B cell (primary cell): Measurements from ENCODE around the gene IL1RL2. TPM values are rescaled to one million over a fixed set of nuclear protein-coding genes. Genes with fewer than 3 reads are reported as not detected.
A peak's percentile ranks its signal among the peaks of the same experiment; 100 is the strongest.

Experiments
- ATAC-seq: fragments of 200-7000 bp; cut with Tn5 transposase; one replicate; pipeline ENCODE4 v1.10.0; 2021; ENCODE audit warnings: low read depth, mild to moderate bottlenecking, moderate number of reproducible peaks, moderate library complexity
- CTCF ChIA-PET: fragments of 350-600 bp; sonication (Branson Sonifier 250); formaldehyde crosslinking; loops from one replicate; lab custom pipeline; 2021; ENCODE audit warnings: antibody characterized with exemption, inconsistent platforms; lab: Charles Lee
- POLR2A ChIA-PET: fragments of 350-600 bp; sonication (Branson Sonifier 250); formaldehyde crosslinking; loops from one replicate; lab custom pipeline; 2021; ENCODE audit warnings: antibody characterized with exemption; lab: Charles Lee
- DNase-seq: peaks from one replicate; pipeline ENCODE4 v3.0.0; 2013
- H2AFZ ChIP-seq: 2 replicates; pipeline ENCODE4 v1.6.1; 2012; ENCODE audit warnings: mild to moderate bottlenecking, low read depth, low read length; ENCODE audit not compliant: insufficient read depth, poor library complexity, severe bottlenecking
- H3K27ac ChIP-seq, 2 donors: 1 replicate in 1 of 2; 2 replicates in 1 of 2; pipeline ENCODE4 v1.5.1; 2012 to 2013; ENCODE audit warnings: low read length in 2 of 2, mild to moderate bottlenecking in 2 of 2, moderate library complexity in 1 of 2
- H3K27me3 ChIP-seq, 4 experiments: fragments of 200-600 bp in 1 of 4; sonication (generic) in 1 of 4; replicated peaks in 1 of 4; 1 replicate in 2 of 4; 2 replicates in 2 of 4; pipeline versions ENCODE4 v1.6.1 to v1.7.0; 2013 to 2016; ENCODE audit warnings: low read length in 3 of 4, mild to moderate bottlenecking in 2 of 4, mixed read lengths in 1 of 4, moderate library complexity in 1 of 4; ENCODE audit not compliant: insufficient read depth in 4 of 4, control insufficient read depth in 3 of 4; ENCODE audit errors: control extremely low read depth in 1 of 4
- H3K36me3 ChIP-seq, 2 experiments: replicated peaks in 1 of 2; 1 replicate in 1 of 2; 2 replicates in 1 of 2; pipeline versions ENCODE4 v1.6.1 to v1.7.1; 2013; ENCODE audit warnings: low read length in 1 of 2; ENCODE audit not compliant: insufficient read depth in 2 of 2, control insufficient read depth in 1 of 2; ENCODE audit errors: control extremely low read depth in 1 of 2, extremely low read depth in 1 of 2
- H3K4me1 ChIP-seq, 2 donors: fragments of 200-600 bp in 1 of 2; sonication (generic) in 1 of 2; 1 replicate in 1 of 2; 2 replicates in 1 of 2; pipeline versions ENCODE4 v1.5.1 to v1.6.1; 2013 to 2017; ENCODE audit warnings: low read length in 2 of 2; ENCODE audit not compliant: control insufficient read depth in 2 of 2, insufficient read depth in 2 of 2
- H3K4me2 ChIP-seq: replicated peaks from 2 replicates; pipeline ENCODE3; 2012; ENCODE audit warnings: mild to moderate bottlenecking, low read depth, low read length; ENCODE audit not compliant: poor library complexity, severe bottlenecking
- H3K4me3 ChIP-seq, 5 experiments: fragments of 200-600 bp in 1 of 5; sonication (generic) in 1 of 5; 1 replicate in 3 of 5; 2 replicates in 2 of 5; pipeline versions ENCODE4 v1.5.1 to v1.7.0; 2011 to 2016; ENCODE audit warnings: low read length in 4 of 5, mild to moderate bottlenecking in 4 of 5, low read depth in 2 of 5, control low read depth in 1 of 5, moderate library complexity in 1 of 5; ENCODE audit not compliant: insufficient read depth in 1 of 5; ENCODE audit errors: control extremely low read depth in 1 of 5, extremely low read depth in 1 of 5
- H3K79me2 ChIP-seq: fragments of 200-600 bp; sonication (generic); one replicate; pipeline ENCODE4 v1.6.0; 2016; ENCODE audit warnings: low read length; ENCODE audit not compliant: control insufficient read depth, insufficient read depth
- H3K9ac ChIP-seq: fragments of 200-600 bp; sonication (generic); 2 replicates; pipeline ENCODE4 v1.6.1; 2017; ENCODE audit warnings: mild to moderate bottlenecking, low read length, moderate library complexity
- H3K9me3 ChIP-seq, 3 donors: one replicate each; pipeline versions ENCODE4 v1.6.1 to v1.7.1; 2013; ENCODE audit warnings: low read length in 2 of 3; ENCODE audit not compliant: control insufficient read depth in 2 of 3, insufficient read depth in 1 of 3; ENCODE audit errors: control extremely low read depth in 1 of 3
- H4K20me1 ChIP-seq: 2 replicates; pipeline ENCODE4 v1.6.0; 2012; ENCODE audit warnings: mild to moderate bottlenecking, low read length; ENCODE audit not compliant: insufficient read depth, control insufficient read depth, poor library complexity, severe bottlenecking
- H3K27ac Mint-ChIP-seq: one replicate; pipeline ENCODE4 v1.8.0; 2021; ENCODE audit warnings: mixed read lengths
- H3K27me3 Mint-ChIP-seq: one replicate; pipeline ENCODE4 v1.8.0; 2021; ENCODE audit warnings: mixed read lengths
- H3K4me1 Mint-ChIP-seq: one replicate; pipeline ENCODE4 v1.8.0; 2021; ENCODE audit warnings: mixed read lengths
- H3K4me3 Mint-ChIP-seq: one replicate; pipeline ENCODE4 v1.8.0; 2021; ENCODE audit warnings: mixed read lengths
- H3K9me3 Mint-ChIP-seq: one replicate; pipeline ENCODE4 v1.8.0; 2022; ENCODE audit warnings: mixed read lengths; ENCODE audit not compliant: insufficient read depth
- EZH2 ChIP-seq: IDR thresholded peaks from 2 replicates; pipeline ENCODE4 v1.6.1; 2012; ENCODE audit warnings: borderline replicate concordance, low read depth, mild to moderate bottlenecking, moderate library complexity, low read length; ENCODE audit not compliant: insufficient read depth, poor library complexity, severe bottlenecking
- WGBS: methylation state at CpG from one replicate; pipeline ENCODE4 v1.1.5; 2013; ENCODE audit warnings: missing lambda C conversion rate; ENCODE audit not compliant: insufficient coverage; 5-methylcytosine and 5-hydroxymethylcytosine counted together
- intact Hi-C: fragments of 100-400 bp; cut with micrococcal nuclease; formaldehyde crosslinking; loops from one replicate; pipeline ENCODE4 v1.10.0; 2022
- polyA plus RNA-seq: library from polyadenylated mRNA; depleted of rRNA; stranded (reverse); fragments of >200 nt; gene quantifications from 2 replicates; pipeline ENCODE4 v1.2.3, GENCODE V29; 2012
- total RNA-seq, 2 donors: library from RNA; stranded (reverse); fragments of 120-200 nt in 1 of 2; gene quantifications; 1 replicate in 1 of 2; 2 replicates in 1 of 2; pipeline versions ENCODE4 v1.2.3 to v1.2.4, GENCODE V29; 2013 to 2022
- TF ChIP-seq, protein P1 (sequence below): fragments of 200-600 bp; IDR thresholded peaks from one replicate; pipeline ENCODE4 v1.8.0; 2022; ENCODE audit warnings: antibody characterized with exemption, mild to moderate bottlenecking

IL1RL2 gene
- total and polyA plus RNA-seq, 2 donors (not counting 1 experiment from before 2014, with no cell fraction given), result not detected

DNA sequence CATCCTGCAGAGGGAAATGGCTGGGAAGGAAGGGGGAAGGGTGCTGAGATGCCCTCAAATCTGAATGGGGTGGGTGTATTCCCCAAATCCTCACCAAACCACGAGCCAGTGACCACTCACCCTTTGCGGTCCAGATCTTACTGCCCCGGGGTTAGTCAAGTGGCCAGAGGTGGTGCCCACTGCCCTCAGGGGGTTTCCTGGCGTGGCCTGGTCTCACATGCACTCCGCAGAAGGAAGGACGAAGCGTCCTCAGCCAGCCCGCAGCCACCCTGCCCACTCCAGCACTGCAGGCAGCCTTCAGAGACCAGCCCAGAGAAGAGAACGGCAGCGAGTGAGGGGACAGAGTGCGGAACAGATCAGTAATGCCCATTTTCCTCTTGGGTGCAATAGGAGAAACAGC lies 50.4 kb downstream of the IL1RL2 start:
- TF ChIP-seq, protein P1, sequence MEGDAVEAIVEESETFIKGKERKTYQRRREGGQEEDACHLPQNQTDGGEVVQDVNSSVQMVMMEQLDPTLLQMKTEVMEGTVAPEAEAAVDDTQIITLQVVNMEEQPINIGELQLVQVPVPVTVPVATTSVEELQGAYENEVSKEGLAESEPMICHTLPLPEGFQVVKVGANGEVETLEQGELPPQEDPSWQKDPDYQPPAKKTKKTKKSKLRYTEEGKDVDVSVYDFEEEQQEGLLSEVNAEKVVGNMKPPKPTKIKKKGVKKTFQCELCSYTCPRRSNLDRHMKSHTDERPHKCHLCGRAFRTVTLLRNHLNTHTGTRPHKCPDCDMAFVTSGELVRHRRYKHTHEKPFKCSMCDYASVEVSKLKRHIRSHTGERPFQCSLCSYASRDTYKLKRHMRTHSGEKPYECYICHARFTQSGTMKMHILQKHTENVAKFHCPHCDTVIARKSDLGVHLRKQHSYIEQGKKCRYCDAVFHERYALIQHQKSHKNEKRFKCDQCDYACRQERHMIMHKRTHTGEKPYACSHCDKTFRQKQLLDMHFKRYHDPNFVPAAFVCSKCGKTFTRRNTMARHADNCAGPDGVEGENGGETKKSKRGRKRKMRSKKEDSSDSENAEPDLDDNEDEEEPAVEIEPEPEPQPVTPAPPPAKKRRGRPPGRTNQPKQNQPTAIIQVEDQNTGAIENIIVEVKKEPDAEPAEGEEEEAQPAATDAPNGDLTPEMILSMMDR, result no peak
- TF ChIP-seq EZH2, result no peak
- H2AFZ ChIP-seq, result no peak overlapping the region
- Mint-ChIP-seq H3K9me3 (no peaks in the 10 kb centered on the region), H3K4me1 (peaks cover 24% of the 10 kb centered on the region), H3K27ac (no peak overlapping the region), H3K4me3 (no peak overlapping the region), H3K27me3 (peaks cover 19% of the 10 kb centered on the region)
- ATAC-seq (no peak), DNase-seq (no peak)
- H3K9me3 ChIP-seq, result no peaks in the 10 kb centered on the region
- peaks cover 7 to 16% of the 10 kb centered on the region in 2 donors for H3K4me1 ChIP-seq
- no peaks in the 10 kb centered on the region for H3K79me2 ChIP-seq
- no peaks in the 10 kb centered on the region for H3K36me3 ChIP-seq
- H3K27me3 ChIP-seq, result peaks cover 0 to 5% (median 3%) of the 10 kb centered on the region in 4 experiments
- no peak overlapping the region for H3K27ac ChIP-seq
- no peak overlapping the region for H3K4me2 ChIP-seq
- no peak overlapping the region for H3K9ac ChIP-seq
- CTCF ChIA-PET, result interaction anchor here (1.1 to 8.3 kb wide), 3 partner anchors 216 to 353 kb away, joined by 3 to 113 read pairs (median 86); no protein-coding TSS in a partner anchor
- POLR2A ChIA-PET, result no interaction called here
- no peak overlapping the region for H3K4me3 ChIP-seq
- intact Hi-C loops, result no loop called here
- 86% methylated on average over 9 of the region's 11 CpGs for WGBS
- H4K20me1 ChIP-seq, result no peaks in the 10 kb centered on the region

DNA sequence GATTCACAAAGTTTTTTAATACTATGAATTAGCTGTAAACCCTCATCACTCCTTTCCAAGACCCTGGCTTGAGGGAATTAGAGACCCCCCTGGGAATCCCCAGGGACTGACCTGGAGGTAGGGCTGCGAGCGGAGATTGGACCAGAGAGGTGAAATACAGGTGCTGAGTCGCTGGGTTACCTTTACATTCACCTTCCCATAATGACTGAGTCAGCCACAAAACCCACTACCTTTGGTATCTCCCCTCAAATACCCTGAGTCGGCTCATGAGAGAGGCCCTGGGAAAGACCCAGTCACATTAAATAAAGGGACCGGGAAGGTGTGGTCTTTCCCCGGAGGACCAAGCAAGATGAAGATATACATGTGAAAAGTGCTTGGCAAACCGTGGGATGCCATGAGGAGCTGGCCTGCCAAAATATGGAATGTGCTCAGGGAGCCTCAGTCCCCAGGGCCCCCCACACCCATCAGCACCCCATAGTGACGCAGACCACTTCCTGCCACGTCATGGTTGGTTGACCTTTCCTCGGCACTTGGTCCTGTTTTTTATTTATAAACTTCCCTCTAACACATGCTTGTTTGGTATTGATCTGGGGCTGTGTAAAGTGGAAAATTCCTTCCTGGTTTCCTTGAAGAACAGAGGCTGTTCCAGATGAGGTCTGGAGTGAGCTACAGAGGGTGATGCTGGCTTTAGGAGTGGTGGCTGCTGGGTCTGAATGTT lies 51.4 kb downstream of the IL1RL2 start:
- Mint-ChIP-seq H3K4me1 (peaks cover 24% of the 10 kb centered on the region), H3K27me3 (peaks cover 19% of the 10 kb centered on the region), H3K27ac (peak overlapping the region; percentile 46), H3K4me3 (no peak overlapping the region), H3K9me3 (no peaks in the 10 kb centered on the region)
- no peak overlapping the region for H3K4me3 ChIP-seq
- no peaks in the 10 kb centered on the region for H3K9me3 ChIP-seq
- intact Hi-C loops, result no loop called here
- DNase-seq (no peak), ATAC-seq (no peak)
- H4K20me1 ChIP-seq, result no peaks in the 10 kb centered on the region
- peaks cover 0 to 5% (median 3%) of the 10 kb centered on the region in 4 experiments for H3K27me3 ChIP-seq
- no peak overlapping the region for H2AFZ ChIP-seq
- H3K36me3 ChIP-seq, result no peaks in the 10 kb centered on the region
- H3K4me2 ChIP-seq, result no peak overlapping the region
- no peaks in the 10 kb centered on the region for H3K79me2 ChIP-seq
- TF ChIP-seq, protein P1, result no peak
- no peak for TF ChIP-seq EZH2
- H3K4me1 ChIP-seq, result peaks cover 7 to 16% of the 10 kb centered on the region in 2 donors
- no peak overlapping the region for H3K9ac ChIP-seq
- ChIA-PET POLR2A (no interaction called here), CTCF (interaction anchor here (1.4 to 8.3 kb wide), 4 partner anchors 217 to 354 kb away, joined by 4 to 113 read pairs (median 58); no protein-coding TSS in a partner anchor)
- no peak overlapping the region for H3K27ac ChIP-seq
- WGBS, result 100% methylated on average over 5 of the region's 10 CpGs
